Bronchial epithelial cell (primary cell): ENCODE measurements around the gene NUP93. TPM values are rescaled to one million over a fixed set of nuclear protein-coding genes. Genes with fewer than 3 reads are reported as not detected.
"Not testable (repeated sequence)": the region's sequence is repeated elsewhere in the genome, so short reads cannot be mapped to it uniquely, and the experiment has no call there.

ENCODE experiments used
- DNase-seq: peaks from one replicate; pipeline ENCODE4 v3.0.0-alpha.2; 2010; ENCODE audit warnings: low read depth
- FAIRE-seq: peaks from 2 replicates; lab custom pipeline; 2011; peaks lifted over from hg19 to GRCh38; lab: Jason Lieb, UNC
- H3K27me3 ChIP-seq: 2 replicates; pipeline ENCODE4 v1.5.1; 2011; ENCODE audit warnings: low read length; ENCODE audit not compliant: control insufficient read depth, insufficient read depth
- H3K36me3 ChIP-seq: 2 replicates; pipeline ENCODE4 v1.5.1; 2011; ENCODE audit warnings: low read length; ENCODE audit not compliant: control insufficient read depth, insufficient read depth
- H3K4me3 ChIP-seq: 2 replicates; pipeline ENCODE4 v1.5.1; 2011; ENCODE audit warnings: mild to moderate bottlenecking, low read depth, low read length, control low read depth
- CTCF ChIP-seq: IDR thresholded peaks from 2 replicates; pipeline ENCODE4 v1.5.1; 2011; ENCODE audit warnings: mild to moderate bottlenecking, moderate library complexity, low read length, control low read depth, inconsistent platforms; ENCODE audit not compliant: insufficient read depth, severe bottlenecking
- total RNA-seq: library from RNA; depleted of rRNA; stranded (reverse); fragments of >200 nt; gene quantifications from 2 replicates; pipeline ENCODE4 v1.2.1, GENCODE V29; 2014

The NUP93 gene
- total RNA-seq, 1 donor from 2014 or later: 47.4 TPM

GRCh38 chr16:56732832-56733231 is 2.9 kb downstream of the NUP93 start:
- DNase-seq (no peak), FAIRE-seq (no peak)
- H3K36me3 ChIP-seq: no peaks in the 10 kb centered on the region
- TF ChIP-seq CTCF: no peak
- H3K27me3 ChIP-seq: no peaks in the 10 kb centered on the region
- no peak overlapping the region for H3K4me3 ChIP-seq

GRCh38 chr16:56734429-56734828 is 4.5 kb downstream of the NUP93 start:
- Histone ChIP-seq H3K27me3 (no peaks in the 10 kb centered on the region), H3K4me3 (no peak overlapping the region), H3K36me3 (no peaks in the 10 kb centered on the region)
- no peak for TF ChIP-seq CTCF
- DNase-seq (no peak), FAIRE-seq (no peak)

- TF ChIP-seq CTCF: no peak
- Histone ChIP-seq H3K36me3 (no peaks in the 10 kb centered on the region), H3K27me3 (no peaks in the 10 kb centered on the region), H3K4me3 (no peak overlapping the region)
- FAIRE-seq (no peak), DNase-seq (no peak)
Observed at GRCh38 chr16:56736476-56736875, 6.5 kb downstream of the NUP93 start.

- DNase-seq: no peak
- FAIRE-seq: no peak
Observed at GRCh38 chr16:56737539-56737938, 7.6 kb downstream of the NUP93 start.

GRCh38 chr16:56738221-56738620 is 8.3 kb downstream of the NUP93 start:
- Histone ChIP-seq H3K4me3 (no peak overlapping the region), H3K27me3 (no peaks in the 10 kb centered on the region), H3K36me3 (no peaks in the 10 kb centered on the region)
- FAIRE-seq (no peak), DNase-seq (peak; percentile 34)
- TF ChIP-seq CTCF: no peak

More at GRCh38 chr16:56737539-56737938, 7.6 kb downstream of the NUP93 start:
- Histone ChIP-seq H3K36me3 (no peaks in the 10 kb centered on the region), H3K27me3 (no peaks in the 10 kb centered on the region), H3K4me3 (no peak overlapping the region)
- no peak for TF ChIP-seq CTCF

- not testable (repeated sequence) for H3K36me3 ChIP-seq, H3K4me3 ChIP-seq, H3K27me3 ChIP-seq, DNase-seq, FAIRE-seq
Observed at GRCh38 chr16:56739378-56739777, 9.4 kb downstream of the NUP93 start.
